ENCODE results near the gene PSMD9. TPM values are rescaled to one million over a fixed set of nuclear protein-coding genes. Genes with fewer than 3 reads are reported as not detected.
"Not testable (repeated sequence)": the region's sequence is repeated elsewhere in the genome, so short reads cannot be mapped to it uniquely, and the experiment has no call there.

PSMD9 gene
- polyA plus RNA-seq, 1 experiment, result 57.7 TPM

GRCh38 chr12:121858318-121858661 is 30.3 kb upstream of the PSMD9 start:
- no peak overlapping the region for H3K4me3 ChIP-seq (ENCODE audit: low read depth, low read length)
- no peaks in the 10 kb centered on the region for H3K9me3 ChIP-seq (ENCODE audit: control insufficient read depth, insufficient read depth, low read length)
- CTCF ChIA-PET, result interaction anchor here (0.8 to 1.6 kb wide), 2 partner anchors 31 to 64 kb away, joined by 4 to 7 read pairs; partner anchors contain the start of gene PSMD9
- POLR2A ChIA-PET, result no interaction called here
- no peak overlapping the region for H3K27ac ChIP-seq (ENCODE audit: low read depth, low read length)
- no peak for DNase-seq (ENCODE audit: low read depth, low spot score)
- no peak for TF ChIP-seq CTCF (IDR thresholded peaks at IDR 0.05; ENCODE audit: low read depth, low read length)
- H3K27me3 ChIP-seq (ENCODE audit: control insufficient read depth, insufficient read depth, low read length), result no peaks in the 10 kb centered on the region

GRCh38 chr12:121858662-121859572 is 29.7 kb upstream of the PSMD9 start, which contains the start of gene HPD:
Gene HPD, minus strand, starts transcription at chr12:121858859. Its CDS starts 36 bp downstream, at chr12:121858823.
- Histone ChIP-seq H3K9me3 (ENCODE audit: control insufficient read depth, insufficient read depth, low read length) (no peaks in the 10 kb centered on the region), H3K27me3 (ENCODE audit: control insufficient read depth, insufficient read depth, low read length) (no peaks in the 10 kb centered on the region), H3K4me3 (ENCODE audit: low read depth, low read length) (no peak within 1 kb of the TSS), H3K27ac (ENCODE audit: low read depth, low read length) (peak within 1 kb of the TSS; percentile 25)
- DNase-seq (ENCODE audit: low read depth, low spot score), result peak; percentile 41
- POLR2A ChIA-PET, result interaction anchor here (0.7 to 1.0 kb wide), 2 partner anchors 14 to 30 kb away, joined by 3 to 4 read pairs; partner anchors contain the start of gene PSMD9
- CTCF ChIA-PET, result interaction anchor here (0.6 to 1.6 kb wide), 3 partner anchors 30 to 416 kb away, joined by 3 to 7 read pairs (median 4); partner anchors contain the start of gene PSMD9
- no peak for TF ChIP-seq CTCF (IDR thresholded peaks at IDR 0.05; ENCODE audit: low read depth, low read length)

GRCh38 chr12:121860257-121860656 is 28.3 kb upstream of the PSMD9 start:
- ChIA-PET POLR2A (no interaction called here), CTCF (interaction anchor here (1.0 to 1.3 kb wide), 2 partner anchors 28 to 263 kb away, joined by 3 read pairs; partner anchors contain the start of gene PSMD9)
- Histone ChIP-seq H3K4me3 (ENCODE audit: low read depth, low read length) (no peak overlapping the region), H3K27me3 (ENCODE audit: control insufficient read depth, insufficient read depth, low read length) (no peaks in the 10 kb centered on the region), H3K27ac (ENCODE audit: low read depth, low read length) (no peak overlapping the region), H3K9me3 (ENCODE audit: control insufficient read depth, insufficient read depth, low read length) (no peaks in the 10 kb centered on the region)
- DNase-seq (ENCODE audit: low read depth, low spot score), result no peak
- TF ChIP-seq CTCF (IDR thresholded peaks at IDR 0.05; ENCODE audit: low read depth, low read length), result no peak

GRCh38 chr12:121860699-121861098 is 27.9 kb upstream of the PSMD9 start:
- POLR2A ChIA-PET; H3K9me3 ChIP-seq (ENCODE audit: control insufficient read depth, insufficient read depth, low read length); DNase-seq (ENCODE audit: low read depth, low spot score); H3K27me3 ChIP-seq (ENCODE audit: control insufficient read depth, insufficient read depth, low read length); H3K27ac ChIP-seq (ENCODE audit: low read depth, low read length); H3K4me3 ChIP-seq (ENCODE audit: low read depth, low read length): not testable (repeated sequence)
- CTCF ChIA-PET, result interaction anchor here (1.0 to 1.3 kb wide), 2 partner anchors 28 to 263 kb away, joined by 3 read pairs; partner anchors contain the start of gene PSMD9

- Histone ChIP-seq H3K27me3 (ENCODE audit: control insufficient read depth, insufficient read depth, low read length) (no peaks in the 10 kb centered on the region), H3K9me3 (ENCODE audit: control insufficient read depth, insufficient read depth, low read length) (no peaks in the 10 kb centered on the region), H3K4me3 (ENCODE audit: low read depth, low read length) (peak overlapping the region; percentile 29), H3K27ac (ENCODE audit: low read depth, low read length) (no peak overlapping the region)
- no peak for TF ChIP-seq CTCF (IDR thresholded peaks at IDR 0.05; ENCODE audit: low read depth, low read length)
- CTCF ChIA-PET, result interaction anchor here (0.6 to 1.4 kb wide), 5 partner anchors 9 to 332 kb away, joined by 3 to 5 read pairs (median 4); no protein-coding TSS in a partner anchor
- POLR2A ChIA-PET, result interaction anchor here (1.0 to 1.4 kb wide), 2 partner anchors 11 to 26 kb away, joined by 4 to 5 read pairs; partner anchors contain the start of gene PSMD9
- DNase-seq (ENCODE audit: low read depth, low spot score), result no peak
Measured at GRCh38 chr12:121861636-121862254, 26.8 kb upstream of the PSMD9 start.
